Vagina (tissue), 2 donors: ENCODE results near the gene RHBDD1.

Experiments used
- CTCF ChIP-seq, 3 experiments: fragments of 450-650 bp in 2 of 3; fragments of 200-600 bp in 1 of 3; sonication (generic) in 1 of 3; IDR thresholded peaks; one replicate each; pipeline ENCODE4 v1.5.1; 2017 to 2019; ENCODE audit warnings: antibody characterized with exemption in 3 of 3, mild to moderate bottlenecking in 2 of 3, moderate library complexity in 2 of 3
- POLR2A ChIP-seq, 2 donors: fragments of 450-650 bp; IDR thresholded peaks; one replicate each; pipeline ENCODE4 v1.6.1; 2017; ENCODE audit warnings: antibody characterized with exemption in 2 of 2, mild to moderate bottlenecking in 2 of 2, moderate library complexity in 2 of 2

GRCh38 chr2:226984750-226985582, 149.1 kb downstream of the RHBDD1 start:
- TF ChIP-seq CTCF (IDR thresholded peaks at IDR 0.05) = peak; percentile 29 to 83 (median 30)
- TF ChIP-seq POLR2A (IDR thresholded peaks at IDR 0.05) = no peak
